Measurements from ENCODE around the gene MBNL1. TPM values are rescaled to one million over a fixed set of nuclear protein-coding genes. Genes with fewer than 3 reads are reported as not detected.
"Not testable (repeated sequence)": the region's sequence is repeated elsewhere in the genome, so short reads cannot be mapped to it uniquely, and the experiment has no call there.

Gene MBNL1
- total RNA-seq, 1 experiment from 2014 or later: 265 TPM

GRCh38 chr3:152364237-152364636 is 95.5 kb downstream of the MBNL1 start:
- H3K9ac ChIP-seq (ENCODE audit: low read length): no peak overlapping the region
- no peak for DNase-seq
- H2AFZ ChIP-seq (ENCODE audit: low read length): no peak overlapping the region
- peaks cover 100% of the 10 kb centered on the region for H3K79me2 ChIP-seq (ENCODE audit: low read length)
- 0 out of 2 replicates have a peak overlapping the region, but pooled peaks have one; percentile 5 for H3K27ac ChIP-seq (ENCODE audit: low read length)
- H3K4me3 ChIP-seq (ENCODE audit: low read length): no peak overlapping the region
- H3K4me2 ChIP-seq (ENCODE audit: low read depth, low read length, poor library complexity, severe bottlenecking): no peak overlapping the region
- peaks cover 19% of the 10 kb centered on the region for H3K36me3 ChIP-seq (ENCODE audit: insufficient read depth, low read length)
- H3K9me3 ChIP-seq (ENCODE audit: low read length): no peaks in the 10 kb centered on the region
- no peaks in the 10 kb centered on the region for H3K27me3 ChIP-seq (ENCODE audit: low read length)
- H3K4me1 ChIP-seq (ENCODE audit: low read length): peaks cover 23% of the 10 kb centered on the region
- H3K9me2 ChIP-seq (replicated peaks; ENCODE audit: insufficient read depth, low read length): no peaks in the 10 kb centered on the region
- no peaks in the 10 kb centered on the region for H4K20me1 ChIP-seq (ENCODE audit: insufficient read depth, low read depth, low read length)

GRCh38 chr3:152365126-152365525 is 96.4 kb downstream of the MBNL1 start:
- Histone ChIP-seq H3K4me1 (ENCODE audit: low read length) (peaks cover 22% of the 10 kb centered on the region), H3K36me3 (ENCODE audit: insufficient read depth, low read length) (peaks cover 19% of the 10 kb centered on the region), H2AFZ (ENCODE audit: low read length) (no peak overlapping the region), H3K79me2 (ENCODE audit: low read length) (peaks cover 100% of the 10 kb centered on the region), H4K20me1 (ENCODE audit: insufficient read depth, low read depth, low read length) (no peaks in the 10 kb centered on the region), H3K4me2 (ENCODE audit: low read depth, low read length, poor library complexity, severe bottlenecking) (no peak overlapping the region), H3K4me3 (ENCODE audit: low read length) (no peak overlapping the region), H3K9ac (ENCODE audit: low read length) (no peak overlapping the region), H3K27me3 (ENCODE audit: low read length) (no peaks in the 10 kb centered on the region), H3K9me2 (replicated peaks; ENCODE audit: insufficient read depth, low read length) (no peaks in the 10 kb centered on the region), H3K9me3 (ENCODE audit: low read length) (no peaks in the 10 kb centered on the region), H3K27ac (ENCODE audit: low read length) (no peak overlapping the region)
- DNase-seq: no peak

GRCh38 chr3:152365766-152366593 is 97.3 kb downstream of the MBNL1 start:
- peaks cover 21% of the 10 kb centered on the region for H3K4me1 ChIP-seq (ENCODE audit: low read length)
- H2AFZ ChIP-seq (ENCODE audit: low read length): no peak overlapping the region
- no peak overlapping the region for H3K4me2 ChIP-seq (ENCODE audit: low read depth, low read length, poor library complexity, severe bottlenecking)
- H3K9me2 ChIP-seq (replicated peaks; ENCODE audit: insufficient read depth, low read length): no peaks in the 10 kb centered on the region
- no peak overlapping the region for H3K4me3 ChIP-seq (ENCODE audit: low read length)
- no peak overlapping the region for H3K9ac ChIP-seq (ENCODE audit: low read length)
- H4K20me1 ChIP-seq (ENCODE audit: insufficient read depth, low read depth, low read length): no peaks in the 10 kb centered on the region
- H3K27ac ChIP-seq (ENCODE audit: low read length): no peak overlapping the region
- peaks cover 100% of the 10 kb centered on the region for H3K79me2 ChIP-seq (ENCODE audit: low read length)
- DNase-seq: no peak
- H3K36me3 ChIP-seq (ENCODE audit: insufficient read depth, low read length): peaks cover 19% of the 10 kb centered on the region
- no peaks in the 10 kb centered on the region for H3K27me3 ChIP-seq (ENCODE audit: low read length)
- H3K9me3 ChIP-seq (ENCODE audit: low read length): no peaks in the 10 kb centered on the region

GRCh38 chr3:152367192-152367591 is 98.5 kb downstream of the MBNL1 start:
- Histone ChIP-seq H3K36me3 (ENCODE audit: insufficient read depth, low read length) (peaks cover 16% of the 10 kb centered on the region; the same call in 1 of the 2 replicates), H3K4me1 (ENCODE audit: low read length) (peaks cover 19% of the 10 kb centered on the region), H3K79me2 (ENCODE audit: low read length) (peaks cover 100% of the 10 kb centered on the region)
- H3K27ac ChIP-seq (ENCODE audit: low read length); DNase-seq; H3K27me3 ChIP-seq (ENCODE audit: low read length); H3K9ac ChIP-seq (ENCODE audit: low read length); H3K9me3 ChIP-seq (ENCODE audit: low read length); H3K4me3 ChIP-seq (ENCODE audit: low read length); H4K20me1 ChIP-seq (ENCODE audit: insufficient read depth, low read depth, low read length); H3K4me2 ChIP-seq (ENCODE audit: low read depth, low read length, poor library complexity, severe bottlenecking); H2AFZ ChIP-seq (ENCODE audit: low read length); H3K9me2 ChIP-seq (replicated peaks; ENCODE audit: insufficient read depth, low read length): not testable (repeated sequence)

- not testable (repeated sequence) for H3K27me3 ChIP-seq (ENCODE audit: low read length); H2AFZ ChIP-seq (ENCODE audit: low read length); H3K4me3 ChIP-seq (ENCODE audit: low read length); H3K27ac ChIP-seq (ENCODE audit: low read length); H4K20me1 ChIP-seq (ENCODE audit: insufficient read depth, low read depth, low read length); DNase-seq; H3K36me3 ChIP-seq (ENCODE audit: insufficient read depth, low read length); H3K9ac ChIP-seq (ENCODE audit: low read length); H3K4me2 ChIP-seq (ENCODE audit: low read depth, low read length, poor library complexity, severe bottlenecking); H3K9me3 ChIP-seq (ENCODE audit: low read length); H3K9me2 ChIP-seq (replicated peaks; ENCODE audit: insufficient read depth, low read length)
- Histone ChIP-seq H3K79me2 (ENCODE audit: low read length) (peaks cover 100% of the 10 kb centered on the region), H3K4me1 (ENCODE audit: low read length) (peaks cover 67% of the 10 kb centered on the region)
Observed at GRCh38 chr3:152372633-152373032, 103.9 kb downstream of the MBNL1 start.

- Histone ChIP-seq H4K20me1 (ENCODE audit: insufficient read depth, low read depth, low read length) (no peaks in the 10 kb centered on the region), H3K27ac (ENCODE audit: low read length) (peak overlapping the region; percentile 94), H3K79me2 (ENCODE audit: low read length) (peaks cover 100% of the 10 kb centered on the region), H3K9me3 (ENCODE audit: low read length) (no peaks in the 10 kb centered on the region), H3K27me3 (ENCODE audit: low read length) (no peaks in the 10 kb centered on the region), H2AFZ (ENCODE audit: low read length) (no peak overlapping the region), H3K4me2 (ENCODE audit: low read depth, low read length, poor library complexity, severe bottlenecking) (peak overlapping the region; percentile 17), H3K9me2 (replicated peaks; ENCODE audit: insufficient read depth, low read length) (no peaks in the 10 kb centered on the region), H3K4me1 (ENCODE audit: low read length) (peaks cover 68% of the 10 kb centered on the region), H3K36me3 (ENCODE audit: insufficient read depth, low read length) (peaks cover 5% of the 10 kb centered on the region), H3K9ac (ENCODE audit: low read length) (no peak overlapping the region), H3K4me3 (ENCODE audit: low read length) (no peak overlapping the region)
- no peak for DNase-seq
Observed at GRCh38 chr3:152373379-152373778, 104.7 kb downstream of the MBNL1 start.

- no peak for DNase-seq
- H3K4me1 ChIP-seq (ENCODE audit: low read length): peaks cover 68% of the 10 kb centered on the region
Observed at GRCh38 chr3:152374262-152374990, 105.7 kb downstream of the MBNL1 start.

GRCh38 chr3:152375546-152375945 is 106.8 kb downstream of the MBNL1 start:
- Histone ChIP-seq H3K4me2 (ENCODE audit: low read depth, low read length, poor library complexity, severe bottlenecking) (peak overlapping the region; percentile 79), H4K20me1 (ENCODE audit: insufficient read depth, low read depth, low read length) (no peaks in the 10 kb centered on the region), H2AFZ (ENCODE audit: low read length) (no peak overlapping the region), H3K4me3 (ENCODE audit: low read length) (peak overlapping the region; percentile 31), H3K27me3 (ENCODE audit: low read length) (no peaks in the 10 kb centered on the region), H3K4me1 (ENCODE audit: low read length) (peaks cover 78% of the 10 kb centered on the region), H3K9me3 (ENCODE audit: low read length) (no peaks in the 10 kb centered on the region), H3K36me3 (ENCODE audit: insufficient read depth, low read length) (peaks cover 5% of the 10 kb centered on the region), H3K27ac (ENCODE audit: low read length) (peak overlapping the region; percentile 94), H3K9me2 (replicated peaks; ENCODE audit: insufficient read depth, low read length) (no peaks in the 10 kb centered on the region), H3K9ac (ENCODE audit: low read length) (peak overlapping the region; percentile 49), H3K79me2 (ENCODE audit: low read length) (peaks cover 100% of the 10 kb centered on the region)
- no peak for DNase-seq

More at GRCh38 chr3:152374262-152374990, 105.7 kb downstream of the MBNL1 start:
- H3K9me3 ChIP-seq (ENCODE audit: low read length): no peaks in the 10 kb centered on the region
- H3K9ac ChIP-seq (ENCODE audit: low read length): no peak overlapping the region
- H2AFZ ChIP-seq (ENCODE audit: low read length): no peak overlapping the region
- peak overlapping the region; percentile 94 for H3K27ac ChIP-seq (ENCODE audit: low read length)
- H3K36me3 ChIP-seq (ENCODE audit: insufficient read depth, low read length): peaks cover 5% of the 10 kb centered on the region
- no peaks in the 10 kb centered on the region for H4K20me1 ChIP-seq (ENCODE audit: insufficient read depth, low read depth, low read length)
- no peaks in the 10 kb centered on the region for H3K9me2 ChIP-seq (replicated peaks; ENCODE audit: insufficient read depth, low read length)
- H3K4me2 ChIP-seq (ENCODE audit: low read depth, low read length, poor library complexity, severe bottlenecking): peak overlapping the region; percentile 79
- peaks cover 100% of the 10 kb centered on the region for H3K79me2 ChIP-seq (ENCODE audit: low read length)
- no peaks in the 10 kb centered on the region for H3K27me3 ChIP-seq (ENCODE audit: low read length)
- no peak overlapping the region for H3K4me3 ChIP-seq (ENCODE audit: low read length)

Data from Karpas-422 (cell line).